Left lobe of liver (tissue), 2 donors: ENCODE data around the gene ZFAND3. TPM values are rescaled to one million over a fixed set of nuclear protein-coding genes. Genes with fewer than 3 reads are reported as not detected.
A peak's percentile ranks its signal among the peaks of the same experiment; 100 is the strongest.

ENCODE experiments used
- ATAC-seq: fragments of 200-7000 bp; cut with Tn5 transposase; one replicate; pipeline ENCODE4 v1.9.1; 2020; ENCODE audit warnings: mild to moderate bottlenecking, moderate library complexity
- DNase-seq: peaks from one replicate; pipeline ENCODE4 v3.0.0-alpha.2; 2020; ENCODE audit warnings: low spot score
- total RNA-seq: library from RNA; stranded (reverse); gene quantifications from one replicate; pipeline ENCODE4 v1.2.1, GENCODE V29; 2021
- donor health status: DM: no; HTN: no; CAD: no; lungs with moderate emphysema.
- donor health status: DM: no; HTN: yes; CAD: no.

ZFAND3 gene
- total RNA-seq, 1 donor from 2014 or later, result 41.0 TPM

- DNase-seq (no peak), ATAC-seq (peak; percentile 57)
Observed at GRCh38 chr6:38068854-38069590, 249.5 kb downstream of the ZFAND3 start.

DNA sequence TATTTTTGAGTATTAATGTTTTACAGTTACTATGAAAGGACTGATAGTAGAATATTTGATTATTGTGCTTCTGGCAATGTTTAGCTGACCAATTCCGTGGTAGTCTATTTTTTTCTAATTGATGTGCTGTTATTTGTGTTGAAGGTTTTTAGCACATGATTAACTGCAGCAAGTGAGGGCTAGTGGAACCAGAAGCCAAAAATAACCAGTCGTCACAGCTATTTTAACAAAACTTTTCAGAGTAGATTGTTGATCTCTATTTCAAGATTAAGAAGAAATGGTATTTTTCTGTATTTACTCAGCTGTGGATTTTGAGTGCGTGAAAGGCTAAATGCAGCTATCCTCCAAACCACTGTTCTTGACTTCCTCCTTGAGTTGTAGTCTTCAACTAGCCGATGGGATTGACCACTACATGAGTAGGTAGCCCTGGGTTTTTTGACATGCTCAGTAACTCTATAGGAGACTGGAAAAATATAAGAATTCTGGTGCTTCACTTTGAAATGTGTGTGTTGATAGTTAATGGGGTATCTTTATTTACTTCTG, 258.0 kb downstream of the ZFAND3 start:
- DNase-seq (no peak), ATAC-seq (no peak)

DNA sequence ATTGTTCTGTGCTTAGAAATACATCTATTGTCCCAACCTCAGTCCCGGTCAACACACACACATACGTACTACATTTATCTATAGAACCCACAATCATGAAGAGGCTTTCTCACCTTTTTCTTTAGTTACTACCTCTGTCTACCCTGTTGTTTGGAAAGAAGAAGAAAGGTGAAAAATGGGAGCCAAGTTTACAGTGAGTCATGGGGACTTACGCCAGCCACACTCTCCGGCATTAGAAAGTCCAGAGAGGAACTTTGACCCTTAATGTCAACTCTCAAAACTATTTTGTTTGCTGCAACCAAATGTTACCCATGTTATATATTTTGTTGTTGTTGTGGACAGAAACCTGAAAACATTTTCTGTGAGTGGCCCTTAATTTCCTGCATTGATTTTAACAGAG, 259.1 kb downstream of the ZFAND3 start:
- ATAC-seq, result peak; percentile 89

DNA sequence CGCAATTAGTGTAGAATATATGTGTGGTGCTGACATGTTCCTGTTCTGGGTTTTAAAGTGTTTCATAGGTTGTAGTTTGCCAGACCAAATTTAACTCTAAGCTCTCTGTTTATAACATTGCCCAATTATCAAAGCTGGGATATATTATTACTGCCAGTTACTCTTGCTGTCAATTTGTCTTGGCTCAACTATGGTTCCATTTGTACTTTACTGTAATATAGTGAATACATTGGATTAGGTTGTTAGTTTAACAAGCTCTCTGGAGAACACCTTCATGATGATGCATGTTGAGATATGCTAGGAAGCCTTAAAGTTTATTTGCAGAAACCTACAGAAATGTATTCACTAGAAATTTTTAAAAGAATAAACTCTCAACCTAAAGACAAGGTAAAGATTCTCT, 259.6 kb downstream of the ZFAND3 start:
- DNase-seq, result no peak
- ATAC-seq, result peak; percentile 34

More for the DNA sequence above, 259.1 kb downstream of the ZFAND3 start:
- DNase-seq, result peak; percentile 50

GRCh38 chr6:38079537-38079936, 260.0 kb downstream of the ZFAND3 start:
- DNase-seq, result no peak
- peak; percentile 37 for ATAC-seq

DNA sequence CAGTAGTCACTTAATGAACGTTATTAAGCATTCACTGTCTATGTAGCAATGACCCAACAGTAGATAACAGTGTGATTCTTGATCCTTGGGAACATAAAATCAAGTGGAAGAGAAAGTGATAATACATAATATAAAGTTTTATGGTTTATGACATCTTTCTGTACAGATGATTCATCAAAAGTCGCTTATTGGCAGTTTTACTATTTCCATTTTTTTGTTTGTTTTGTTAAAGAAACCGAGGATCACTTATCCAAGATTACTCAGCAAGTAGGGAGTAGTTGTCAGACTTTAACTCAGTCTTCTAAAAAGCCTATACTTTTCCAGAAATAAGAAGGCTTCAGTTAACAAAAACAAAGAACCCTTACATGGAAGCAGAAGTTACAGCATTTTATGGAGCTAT, 260.8 kb downstream of the ZFAND3 start:
- ATAC-seq (no peak), DNase-seq (no peak)

DNA sequence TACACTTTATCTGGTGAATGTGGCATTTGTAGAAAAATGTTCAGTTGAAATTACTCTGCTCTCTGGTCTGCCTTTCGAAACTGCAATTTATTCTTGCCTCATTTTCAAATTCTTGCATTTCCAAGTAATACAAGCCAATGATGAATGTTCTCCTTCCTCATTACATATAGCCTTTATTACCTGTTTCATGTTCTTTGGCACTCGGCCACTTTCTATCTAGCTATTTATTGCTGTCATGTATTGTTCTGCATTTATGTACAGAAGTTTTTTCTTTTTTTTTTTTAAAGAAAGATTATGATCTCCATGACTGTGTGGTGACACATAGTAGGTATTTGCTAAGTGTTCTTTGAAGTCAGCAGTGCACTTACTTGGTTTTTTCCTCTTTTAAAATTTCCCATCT, 261.4 kb downstream of the ZFAND3 start:
- no peak for DNase-seq
- ATAC-seq, result no peak

GRCh38 chr6:38085031-38085430, 265.5 kb downstream of the ZFAND3 start:
- DNase-seq, result no peak
- no peak for ATAC-seq

GRCh38 chr6:38086346-38086745, 266.8 kb downstream of the ZFAND3 start:
- ATAC-seq, result no peak
- DNase-seq, result no peak

- DNase-seq (no peak), ATAC-seq (no peak)
Observed at GRCh38 chr6:38088010-38088409, 268.5 kb downstream of the ZFAND3 start.

DNA sequence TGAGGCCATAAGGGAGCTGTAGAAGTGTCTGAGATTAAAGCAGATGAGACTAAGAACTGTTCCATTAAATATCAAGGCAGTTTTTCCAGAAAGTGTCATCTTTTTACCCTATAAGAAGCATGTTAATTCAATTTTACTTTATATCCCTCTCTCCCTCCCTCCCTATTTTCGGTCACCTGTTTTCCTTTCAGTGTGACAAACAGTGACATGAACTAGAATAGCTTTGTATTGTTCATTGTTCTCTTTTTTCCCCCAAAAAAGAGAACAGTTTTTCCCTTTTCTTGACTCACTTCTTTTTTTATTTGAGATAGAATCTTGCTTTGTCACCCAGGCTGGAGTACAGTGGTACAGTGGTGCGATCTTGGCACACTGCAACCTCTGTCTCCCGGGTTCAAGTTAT, 269.3 kb downstream of the ZFAND3 start:
- no peak for ATAC-seq
- no peak for DNase-seq

DNA sequence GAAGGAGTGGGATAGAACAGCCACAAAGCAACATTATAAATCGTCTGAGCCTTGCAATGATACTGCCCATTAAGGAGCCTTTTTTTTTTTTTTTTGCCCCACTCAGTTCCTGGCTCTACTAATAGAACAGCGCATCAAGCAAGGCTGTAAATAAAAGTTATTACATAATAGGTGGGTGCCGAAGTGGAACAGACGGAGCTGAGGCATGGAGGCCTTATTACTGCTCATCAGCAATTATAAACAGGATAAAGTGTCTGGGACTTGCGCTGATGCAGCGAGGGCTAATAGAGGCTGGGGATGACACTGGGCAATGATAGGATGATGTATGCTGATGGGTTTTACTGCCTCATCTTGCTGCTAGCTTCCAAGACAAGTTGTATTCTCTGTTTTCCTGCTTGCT, 272.1 kb downstream of the ZFAND3 start:
- DNase-seq (no peak), ATAC-seq (no peak)

DNA sequence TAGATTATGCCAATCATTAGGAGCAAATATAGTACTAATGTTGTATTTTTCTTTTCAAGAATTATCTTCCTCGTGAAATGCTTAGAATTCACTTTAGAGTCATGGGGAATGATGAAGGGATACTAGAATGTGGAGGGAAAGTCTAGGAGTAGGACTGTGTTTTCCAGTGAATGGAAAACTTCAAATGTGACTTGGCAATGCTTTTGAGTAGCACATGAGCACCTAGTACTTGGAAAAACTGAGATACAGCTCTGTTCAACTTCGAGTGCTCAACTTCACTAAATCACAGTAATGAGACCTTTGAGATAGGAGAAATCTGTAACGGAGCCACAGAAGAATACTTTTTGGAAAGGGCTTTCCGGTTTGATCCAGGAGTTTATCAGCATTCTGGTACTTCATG, 272.9 kb downstream of the ZFAND3 start:
- DNase-seq (no peak), ATAC-seq (no peak)

GRCh38 chr6:38092964-38093363, 273.4 kb downstream of the ZFAND3 start:
- DNase-seq, result no peak
- ATAC-seq, result no peak

GRCh38 chr6:38095054-38095453, 275.5 kb downstream of the ZFAND3 start:
- ATAC-seq (no peak), DNase-seq (no peak)

- ATAC-seq (no peak), DNase-seq (no peak)
Observed at GRCh38 chr6:38099221-38099620, 279.7 kb downstream of the ZFAND3 start.

DNA sequence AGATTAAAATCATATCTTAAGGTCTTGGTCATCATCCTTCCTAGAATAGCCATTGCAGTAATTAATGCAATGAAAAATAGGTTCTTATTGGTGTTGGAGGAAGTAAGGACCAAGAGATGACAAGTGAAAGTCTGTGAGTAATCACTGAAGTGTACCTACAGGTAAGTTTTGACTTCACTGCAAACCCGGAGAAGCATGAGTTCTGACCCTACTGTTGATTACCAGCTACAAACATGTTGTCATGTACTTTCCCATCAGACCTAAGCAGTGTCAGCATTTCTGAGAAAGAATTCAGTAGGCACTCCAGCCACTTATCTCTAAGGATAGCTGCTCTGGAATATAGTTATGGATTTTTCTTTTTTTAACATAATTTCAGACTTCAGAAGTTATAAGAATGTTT, 280.9 kb downstream of the ZFAND3 start:
- ATAC-seq (no peak), DNase-seq (no peak)

DNA sequence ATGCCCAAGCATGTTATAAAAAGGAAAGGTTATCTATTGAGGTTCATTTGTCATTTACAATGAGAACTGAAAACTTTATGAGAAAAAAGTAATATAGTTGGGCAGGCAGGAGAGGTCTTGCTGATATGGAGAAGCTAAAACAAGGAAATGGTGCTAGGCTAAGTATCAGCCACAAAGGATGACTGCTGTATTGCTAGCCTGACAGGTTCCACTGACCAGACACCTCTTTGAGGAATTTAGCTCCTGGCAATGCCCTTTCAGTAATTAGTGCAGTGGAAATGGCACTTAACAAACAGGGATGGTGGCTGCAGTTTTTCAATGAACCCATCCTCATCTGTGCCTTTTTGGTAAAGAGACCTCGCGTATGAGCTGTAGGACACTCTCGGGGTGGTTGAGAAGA, 284.4 kb downstream of the ZFAND3 start:
- no peak for ATAC-seq
- DNase-seq, result no peak

- no peak for DNase-seq
- ATAC-seq, result no peak
Observed at GRCh38 chr6:38105066-38105465, 285.5 kb downstream of the ZFAND3 start.

GRCh38 chr6:38107073-38107472, 287.5 kb downstream of the ZFAND3 start:
- ATAC-seq (peak; percentile 86), DNase-seq (no peak)

DNA sequence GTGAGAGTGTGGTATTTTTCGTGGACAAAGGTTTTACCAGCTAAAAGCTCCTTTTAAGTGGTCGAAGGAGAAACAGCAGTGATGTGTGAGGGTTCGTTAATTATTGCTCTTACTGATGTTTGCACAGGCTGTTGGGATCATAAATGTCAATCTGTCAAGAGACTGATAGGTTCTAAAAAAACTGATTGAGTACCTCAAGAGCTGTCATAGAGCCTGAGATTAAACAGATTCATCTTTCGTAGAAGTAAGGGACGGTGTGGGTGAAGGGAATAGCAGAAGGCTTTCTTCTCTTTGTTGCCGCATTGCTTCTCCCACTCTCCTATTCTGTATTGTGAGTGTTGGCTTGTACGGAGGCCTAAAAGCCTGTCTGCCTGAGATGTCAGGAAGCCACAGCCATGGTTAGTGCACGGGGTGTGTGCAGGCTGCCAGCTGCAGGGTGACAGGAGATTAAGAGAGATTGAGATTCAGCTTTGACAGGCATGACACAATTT, 291.0 kb downstream of the ZFAND3 start:
- ATAC-seq (no peak), DNase-seq (no peak)

DNA sequence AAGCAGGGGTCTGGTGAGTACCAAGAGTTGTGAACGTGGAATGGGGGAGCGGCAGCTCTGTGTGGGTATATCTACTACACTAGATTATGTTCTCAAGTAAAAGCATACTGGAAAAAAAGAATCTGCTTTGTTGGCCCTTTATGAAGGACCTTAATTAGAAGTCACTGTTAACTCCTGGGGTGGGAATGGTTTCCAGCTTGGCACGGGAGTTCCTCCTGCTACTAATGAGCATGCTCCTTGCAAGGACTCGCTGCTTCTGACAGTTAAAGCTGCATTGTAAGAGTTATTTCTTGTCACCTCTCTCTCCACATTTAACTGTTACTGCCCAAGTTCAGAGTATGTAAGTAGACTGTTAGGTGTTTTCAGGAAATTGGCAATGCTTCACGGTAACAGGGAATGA, 292.7 kb downstream of the ZFAND3 start:
- ATAC-seq (no peak), DNase-seq (no peak)
